MM.1S (cell line): ENCODE measurements around the gene MACROD2.

Experiments
- EZH2 ChIP-seq: fragments of 300-600 bp; sonication (generic); optimal IDR thresholded peaks from 2 replicates; pipeline ENCODE3; 2017; ENCODE audit warnings: low read depth, mild to moderate bottlenecking, antibody characterized with exemption, low read length, mixed read lengths
- EZH2phosphoT487 ChIP-seq: fragments of 300-600 bp; sonication (generic); IDR thresholded peaks from 2 replicates; pipeline ENCODE4 v1.6.1; 2018; ENCODE audit warnings: antibody characterized with exemption, low read length
- TF ChIP-seq, protein P1 (sequence below): fragments of 300-600 bp; sonication (generic); IDR thresholded peaks from 2 replicates; pipeline ENCODE4 v1.5.1; 2016; ENCODE audit warnings: antibody characterized with exemption, low read length, mixed read lengths

DNA sequence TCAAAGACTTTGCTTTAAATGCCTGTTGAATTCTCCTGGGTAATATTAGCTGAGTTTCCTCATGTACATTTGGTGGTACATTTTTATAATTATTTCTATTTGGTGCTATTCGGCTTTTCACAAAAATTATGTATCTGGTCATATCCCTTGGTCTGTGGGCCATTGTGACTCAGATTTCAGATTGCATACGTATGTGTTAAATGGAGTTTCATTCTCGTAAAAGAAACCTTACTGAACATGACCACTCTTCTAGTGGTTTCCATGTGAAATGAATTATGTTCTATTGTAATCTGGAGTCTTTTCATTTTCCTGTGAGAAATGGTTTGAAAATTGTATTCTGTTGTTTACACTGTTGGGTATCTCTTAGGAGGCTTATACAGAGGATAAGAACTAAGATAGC lies 728.3 kb downstream of the MACROD2 start:
- TF ChIP-seq, protein P1, sequence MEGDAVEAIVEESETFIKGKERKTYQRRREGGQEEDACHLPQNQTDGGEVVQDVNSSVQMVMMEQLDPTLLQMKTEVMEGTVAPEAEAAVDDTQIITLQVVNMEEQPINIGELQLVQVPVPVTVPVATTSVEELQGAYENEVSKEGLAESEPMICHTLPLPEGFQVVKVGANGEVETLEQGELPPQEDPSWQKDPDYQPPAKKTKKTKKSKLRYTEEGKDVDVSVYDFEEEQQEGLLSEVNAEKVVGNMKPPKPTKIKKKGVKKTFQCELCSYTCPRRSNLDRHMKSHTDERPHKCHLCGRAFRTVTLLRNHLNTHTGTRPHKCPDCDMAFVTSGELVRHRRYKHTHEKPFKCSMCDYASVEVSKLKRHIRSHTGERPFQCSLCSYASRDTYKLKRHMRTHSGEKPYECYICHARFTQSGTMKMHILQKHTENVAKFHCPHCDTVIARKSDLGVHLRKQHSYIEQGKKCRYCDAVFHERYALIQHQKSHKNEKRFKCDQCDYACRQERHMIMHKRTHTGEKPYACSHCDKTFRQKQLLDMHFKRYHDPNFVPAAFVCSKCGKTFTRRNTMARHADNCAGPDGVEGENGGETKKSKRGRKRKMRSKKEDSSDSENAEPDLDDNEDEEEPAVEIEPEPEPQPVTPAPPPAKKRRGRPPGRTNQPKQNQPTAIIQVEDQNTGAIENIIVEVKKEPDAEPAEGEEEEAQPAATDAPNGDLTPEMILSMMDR, result no peak
- TF ChIP-seq EZH2, result no peak
- no peak for TF ChIP-seq EZH2phosphoT487
